Epithelial cell of proximal tubule (primary cell): ENCODE data around the gene ZNF789. TPM values are rescaled to one million over a fixed set of nuclear protein-coding genes. Genes with fewer than 3 reads are reported as not detected.

ENCODE experiments used
- DNase-seq: peaks from one replicate; pipeline ENCODE4 v3.0.0-alpha.2; 2011; ENCODE audit warnings: low read depth
- H3K4me3 ChIP-seq: 2 replicates; pipeline ENCODE4 v1.5.1; 2011; ENCODE audit warnings: low read depth, mild to moderate bottlenecking, low read length
- CTCF ChIP-seq: conservative IDR thresholded peaks from 2 replicates; pipeline ENCODE4 v1.5.1; 2012; ENCODE audit warnings: low read depth, mild to moderate bottlenecking, low read length
- total RNA-seq: library from RNA; depleted of rRNA; stranded (reverse); fragments of >200 nt; gene quantifications from 2 replicates; pipeline ENCODE4 v1.2.3, GENCODE V29; 2015

The ZNF789 gene
- total RNA-seq, 1 donor from 2014 or later: 11.6 TPM

GRCh38 chr7:99504603-99505323 is 32.1 kb downstream of the ZNF789 start, which contains the start of gene ZKSCAN5:
Gene ZKSCAN5, plus strand, starts transcription at chr7:99504662. Its CDS starts 1,383 bp downstream, at chr7:99506045.
- H3K4me3 ChIP-seq: peak within 1 kb of the TSS; percentile 77
- TF ChIP-seq CTCF: no peak
- DNase-seq: peak; percentile 74

DNA sequence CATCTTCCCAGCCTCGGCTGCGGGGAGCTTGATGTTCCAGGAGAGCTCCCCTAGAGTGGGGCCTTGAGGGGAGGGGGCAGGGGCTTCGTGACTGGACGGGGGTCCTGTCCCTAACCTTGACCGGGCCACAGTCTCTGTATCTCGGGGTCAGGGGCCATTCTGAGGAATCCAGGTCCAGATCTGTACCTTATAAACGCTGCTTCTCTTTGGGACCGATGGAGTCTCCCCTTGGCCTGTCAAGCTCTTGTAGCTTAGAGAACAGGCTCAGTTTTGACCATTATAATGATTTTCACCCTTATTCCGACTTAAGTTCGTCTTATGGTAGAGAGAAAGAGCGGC is 32.6 kb downstream of the ZNF789 start:
- no peak for TF ChIP-seq CTCF
- no peak for DNase-seq
- peak overlapping the region; percentile 77 for H3K4me3 ChIP-seq

DNA sequence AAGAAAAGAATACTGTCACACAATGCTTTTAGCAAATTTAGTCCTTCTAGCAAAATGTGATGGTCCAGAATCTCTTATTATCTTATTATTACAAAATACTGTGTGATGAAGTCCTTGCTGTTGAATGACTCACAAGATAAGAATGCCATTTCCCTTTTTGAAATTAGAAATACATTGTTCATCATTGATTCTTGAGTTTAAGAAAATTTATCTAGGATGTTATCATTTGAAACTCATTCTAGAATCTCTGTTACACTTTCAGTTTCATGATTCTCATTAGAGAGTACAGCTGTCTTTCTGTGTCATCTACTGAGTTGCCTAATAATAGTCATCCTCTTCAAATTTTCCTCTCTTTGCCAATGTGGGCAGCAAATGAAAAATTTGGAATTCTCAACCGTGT is 41.4 kb downstream of the ZNF789 start:
- no peak overlapping the region for H3K4me3 ChIP-seq
- TF ChIP-seq CTCF: no peak
- no peak for DNase-seq

DNA sequence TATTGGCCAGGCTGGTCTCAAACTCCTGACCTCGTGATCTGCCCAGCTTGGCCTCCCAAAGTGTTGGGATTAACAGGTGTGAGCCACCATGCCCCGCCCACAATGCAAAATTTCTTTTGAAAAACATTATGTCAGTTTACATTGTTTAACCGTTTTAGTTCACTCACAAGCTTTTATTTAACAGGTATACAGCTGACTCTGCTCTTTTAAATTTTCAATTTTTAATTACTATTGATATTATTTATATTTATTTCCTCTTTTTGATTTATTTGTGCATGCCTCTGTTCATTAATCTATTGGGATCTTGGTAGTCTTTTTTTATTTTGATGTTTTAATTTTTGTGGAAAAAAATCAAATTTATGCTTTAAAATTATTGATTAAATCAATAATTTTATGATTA is 48.7 kb downstream of the ZNF789 start:
- DNase-seq: no peak
- H3K4me3 ChIP-seq: no peak overlapping the region
- no peak for TF ChIP-seq CTCF

DNA sequence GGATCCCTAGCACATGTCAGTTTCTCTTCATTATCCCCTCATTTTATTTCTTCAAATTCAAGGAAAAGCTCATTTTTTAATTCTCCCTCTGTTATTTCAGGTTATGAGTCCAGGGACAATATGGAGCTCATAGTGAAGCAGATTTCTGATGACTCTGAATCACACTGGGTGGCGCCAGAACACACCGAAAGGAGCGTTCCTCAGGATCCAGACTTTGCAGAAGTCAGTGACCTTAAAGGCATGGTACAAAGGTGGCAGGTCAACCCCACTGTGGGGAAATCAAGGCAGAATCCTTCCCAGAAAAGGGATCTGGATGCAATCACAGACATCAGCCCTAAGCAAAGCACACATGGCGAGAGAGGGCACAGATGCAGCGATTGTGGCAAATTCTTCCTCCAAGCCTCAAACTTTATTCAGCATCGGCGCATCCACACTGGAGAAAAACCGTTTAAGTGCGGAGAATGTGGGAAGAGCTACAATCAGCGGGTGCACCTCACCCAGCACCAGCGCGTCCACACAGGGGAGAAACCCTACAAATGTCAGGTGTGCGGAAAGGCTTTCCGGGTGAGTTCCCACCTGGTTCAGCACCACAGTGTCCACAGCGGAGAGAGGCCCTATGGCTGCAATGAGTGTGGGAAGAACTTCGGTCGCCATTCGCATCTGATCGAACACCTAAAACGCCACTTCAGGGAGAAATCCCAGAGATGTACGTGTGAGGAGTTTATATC is 53.2 kb downstream of the ZNF789 start:
- H3K4me3 ChIP-seq: no peak overlapping the region
- no peak for DNase-seq
- peak; percentile 40 for TF ChIP-seq CTCF

- DNase-seq: no peak
- no peak overlapping the region for H3K4me3 ChIP-seq
- no peak for TF ChIP-seq CTCF
These were observed 58.7 kb downstream of the ZNF789 start for GRCh38 chr7:99531354-99531765.
